Mucosa of rectum (tissue), 2 donors: ENCODE data around the gene GALNT1.

Experiments used
- H3K27ac ChIP-seq, 2 donors: one replicate each; pipeline ENCODE4 v1.7.0; 2013; ENCODE audit warnings: inconsistent platforms in 2 of 2, low read depth in 2 of 2, low read length in 2 of 2
- H3K27me3 ChIP-seq, 2 donors: one replicate each; pipeline ENCODE4 v1.7.0; 2013; ENCODE audit warnings: low read length in 2 of 2; ENCODE audit not compliant: control insufficient read depth in 2 of 2, insufficient read depth in 2 of 2
- H3K36me3 ChIP-seq, 2 donors: one replicate each; pipeline ENCODE4 v1.7.0; 2013; ENCODE audit warnings: low read length in 2 of 2; ENCODE audit not compliant: control insufficient read depth in 2 of 2, insufficient read depth in 2 of 2
- H3K4me1 ChIP-seq, 2 donors: one replicate each; pipeline ENCODE4 v1.7.0; 2013; ENCODE audit warnings: low read length in 2 of 2, mild to moderate bottlenecking in 1 of 2; ENCODE audit not compliant: control insufficient read depth in 2 of 2, insufficient read depth in 2 of 2
- H3K4me3 ChIP-seq, 2 donors: one replicate each; pipeline ENCODE4 v1.7.0; 2013; ENCODE audit warnings: low read length in 2 of 2
- H3K9ac ChIP-seq, 2 donors: one replicate each; pipeline ENCODE4 v1.7.0; 2013; ENCODE audit warnings: low read length in 2 of 2, low read depth in 1 of 2, mild to moderate bottlenecking in 1 of 2
- H3K9me3 ChIP-seq, 2 donors: one replicate each; pipeline ENCODE4 v1.7.0; 2013; ENCODE audit warnings: low read length in 2 of 2; ENCODE audit not compliant: control insufficient read depth in 2 of 2
- donor health status: healthy.
- donor health status: Normal muscosa, but diverticular disease.

GALNT1 gene

GRCh38 chr18:35581898-35582641 lies 530 bp downstream of the GALNT1 start:
- Histone ChIP-seq H3K9ac (peak overlapping the region; percentile 63 to 81), H3K27me3 (no peaks in the 10 kb centered on the region)

GRCh38 chr18:35582899-35583558 lies 1.5 kb downstream of the GALNT1 start:
- Histone ChIP-seq H3K9ac (no peak overlapping the region), H3K36me3 (peaks cover 0 to 2% of the 10 kb centered on the region in 2 donors), H3K4me1 (peaks cover 19 to 22% of the 10 kb centered on the region in 2 donors), H3K27me3 (no peaks in the 10 kb centered on the region), H3K27ac (no peak overlapping the region), H3K9me3 (no peaks in the 10 kb centered on the region), H3K4me3 (peak overlapping the region; percentile 72 to 75)

More at GRCh38 chr18:35581898-35582641, 530 bp downstream of the GALNT1 start:
- peaks cover 0 to 2% of the 10 kb centered on the region in 2 donors for H3K36me3 ChIP-seq
- peak overlapping the region; percentile 72 to 75 for H3K4me3 ChIP-seq
- H3K9me3 ChIP-seq = no peaks in the 10 kb centered on the region
- H3K27ac ChIP-seq = peak overlapping the region; percentile 26 to 61
- peaks cover 19 to 22% of the 10 kb centered on the region in 2 donors for H3K4me1 ChIP-seq

DNA sequence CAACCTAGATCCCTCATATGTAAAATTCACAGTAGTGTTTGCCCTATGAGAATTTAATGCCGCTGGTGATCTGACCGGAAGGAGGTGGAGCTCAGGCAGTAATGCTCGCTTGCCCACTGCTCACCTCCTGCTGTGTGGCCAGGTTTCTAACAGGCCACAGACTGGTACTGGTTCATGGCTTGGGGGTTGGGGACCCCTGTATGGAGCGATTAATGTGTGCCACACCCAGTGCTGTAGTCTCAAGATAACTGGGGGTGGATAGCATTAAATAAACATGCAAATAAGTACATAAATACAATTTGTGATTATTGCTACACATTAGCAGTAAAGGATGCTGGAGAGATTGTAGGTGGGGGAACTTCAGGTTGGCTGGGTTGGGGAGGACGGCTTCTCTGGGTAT lies 3.2 kb downstream of the GALNT1 start:
- H3K27me3 ChIP-seq = no peaks in the 10 kb centered on the region
- H3K4me1 ChIP-seq = peaks cover 12 to 16% of the 10 kb centered on the region in 2 donors
- H3K9ac ChIP-seq = no peak overlapping the region
- H3K9me3 ChIP-seq = no peaks in the 10 kb centered on the region
- H3K36me3 ChIP-seq = peaks cover 0 to 2% of the 10 kb centered on the region in 2 donors
- no peak overlapping the region for H3K27ac ChIP-seq
- H3K4me3 ChIP-seq = no peak overlapping the region

DNA sequence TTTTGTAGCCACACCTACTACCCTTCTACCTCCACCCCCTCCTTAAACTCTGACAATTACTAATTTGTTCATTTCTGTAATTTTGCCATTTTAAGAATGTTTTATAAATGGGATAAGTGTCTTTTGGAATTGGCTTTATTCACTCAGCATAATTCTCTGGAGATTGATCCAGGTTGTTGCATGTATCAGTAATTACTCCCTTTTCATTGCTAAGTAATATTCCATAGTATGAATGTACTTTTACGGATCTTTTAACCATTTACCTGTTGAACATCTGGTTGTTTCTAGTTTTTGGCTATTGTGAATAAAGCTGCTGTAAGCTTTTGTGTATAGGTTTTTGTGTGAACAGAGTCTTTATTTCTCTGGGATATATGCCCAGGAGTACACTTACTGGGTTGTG lies 4.1 kb downstream of the GALNT1 start:
- H3K4me1 ChIP-seq = peaks cover 12 to 13% of the 10 kb centered on the region in 2 donors
- no peaks in the 10 kb centered on the region for H3K9me3 ChIP-seq
- H3K4me3 ChIP-seq = no peak overlapping the region
- peaks cover 0 to 2% of the 10 kb centered on the region in 2 donors for H3K36me3 ChIP-seq
- H3K9ac ChIP-seq = no peak overlapping the region
- H3K27me3 ChIP-seq = no peaks in the 10 kb centered on the region
- H3K27ac ChIP-seq = no peak overlapping the region

DNA sequence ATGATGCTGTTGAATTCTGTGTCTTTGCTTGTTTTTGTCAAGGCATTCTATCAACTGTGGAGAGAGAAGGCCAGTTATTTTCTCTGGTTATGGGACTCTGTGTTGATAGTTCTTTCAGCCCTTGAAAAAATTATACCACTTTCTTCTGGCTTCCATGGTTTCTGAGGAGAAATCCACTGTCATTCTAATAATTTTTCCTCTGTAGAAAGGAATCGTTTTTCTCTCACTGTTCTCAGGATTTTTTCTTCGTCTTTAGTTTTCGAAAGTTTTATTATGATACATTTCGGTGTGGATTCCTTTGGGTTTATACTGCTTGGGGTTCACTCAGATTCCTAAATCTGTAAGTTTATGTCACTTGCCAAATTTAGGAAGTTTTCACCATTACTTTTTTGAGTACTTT lies 6.6 kb downstream of the GALNT1 start:
- Histone ChIP-seq H3K36me3 (peaks cover 0 to 2% of the 10 kb centered on the region in 2 donors), H3K27ac (no peak overlapping the region), H3K27me3 (no peaks in the 10 kb centered on the region), H3K9ac (no peak overlapping the region), H3K4me1 (peaks cover under 1 to 2% of the 10 kb centered on the region in 2 donors), H3K9me3 (no peaks in the 10 kb centered on the region), H3K4me3 (no peak overlapping the region)

DNA sequence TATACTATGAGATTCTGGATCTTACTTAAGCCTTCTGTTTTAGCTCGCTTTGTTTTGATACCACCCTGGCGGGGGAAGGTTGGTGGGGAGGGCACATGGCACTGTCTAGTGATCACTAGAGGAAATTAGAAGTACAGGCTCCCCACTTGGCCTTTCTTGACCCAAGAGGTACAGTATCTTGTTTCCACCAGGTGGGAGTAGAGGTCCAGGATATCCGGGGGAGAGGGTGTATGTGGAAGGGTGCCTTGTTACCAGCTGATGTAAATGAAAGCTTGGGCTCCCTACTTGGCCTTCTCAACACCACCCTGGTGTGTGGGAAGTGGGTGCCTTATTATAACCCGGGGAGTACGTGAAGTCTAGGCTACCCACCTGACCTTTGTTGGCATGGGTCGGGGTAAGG lies 7.5 kb downstream of the GALNT1 start:
- H3K9me3 ChIP-seq = no peaks in the 10 kb centered on the region
- H3K27ac ChIP-seq = no peak overlapping the region
- no peak overlapping the region for H3K9ac ChIP-seq
- no peaks in the 10 kb centered on the region for H3K27me3 ChIP-seq
- no peak overlapping the region for H3K4me3 ChIP-seq
- peaks cover 0 to 2% of the 10 kb centered on the region in 2 donors for H3K36me3 ChIP-seq
- no peaks in the 10 kb centered on the region for H3K4me1 ChIP-seq

- no peak overlapping the region for H3K4me3 ChIP-seq
- H3K27ac ChIP-seq = no peak overlapping the region
- no peaks in the 10 kb centered on the region for H3K4me1 ChIP-seq
- no peaks in the 10 kb centered on the region for H3K27me3 ChIP-seq
- H3K36me3 ChIP-seq = no peaks in the 10 kb centered on the region
- H3K9me3 ChIP-seq = no peaks in the 10 kb centered on the region
- H3K9ac ChIP-seq = no peak overlapping the region
Observed at GRCh38 chr18:35589546-35589945, 8.0 kb downstream of the GALNT1 start.

GRCh38 chr18:35590935-35591334 lies 9.4 kb downstream of the GALNT1 start:
- no peaks in the 10 kb centered on the region for H3K36me3 ChIP-seq
- no peak overlapping the region for H3K27ac ChIP-seq
- H3K4me1 ChIP-seq = no peaks in the 10 kb centered on the region
- H3K27me3 ChIP-seq = no peaks in the 10 kb centered on the region
- no peak overlapping the region for H3K9ac ChIP-seq
- no peaks in the 10 kb centered on the region for H3K9me3 ChIP-seq
- no peak overlapping the region for H3K4me3 ChIP-seq

DNA sequence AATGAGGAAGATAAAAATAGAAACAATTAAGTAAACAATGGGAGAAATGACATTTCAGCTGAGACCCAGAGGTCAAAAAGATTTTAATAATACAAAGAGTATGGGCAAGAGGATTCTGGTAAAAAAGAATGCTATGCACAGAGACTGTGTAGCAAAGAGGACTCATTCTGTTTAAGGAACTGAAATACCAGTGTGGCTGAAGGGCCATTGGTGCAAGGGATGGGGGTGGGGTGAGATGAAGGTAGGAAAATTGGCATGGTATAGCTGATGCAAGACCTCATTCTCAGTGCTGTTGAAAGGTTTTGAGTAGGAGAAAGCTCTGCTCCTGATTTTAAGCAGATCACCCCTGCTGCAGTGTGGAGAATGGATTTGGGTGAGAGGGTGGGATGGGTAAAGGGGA lies 10.8 kb downstream of the GALNT1 start:
- no peak overlapping the region for H3K27ac ChIP-seq
- H3K9me3 ChIP-seq = no peaks in the 10 kb centered on the region

DNA sequence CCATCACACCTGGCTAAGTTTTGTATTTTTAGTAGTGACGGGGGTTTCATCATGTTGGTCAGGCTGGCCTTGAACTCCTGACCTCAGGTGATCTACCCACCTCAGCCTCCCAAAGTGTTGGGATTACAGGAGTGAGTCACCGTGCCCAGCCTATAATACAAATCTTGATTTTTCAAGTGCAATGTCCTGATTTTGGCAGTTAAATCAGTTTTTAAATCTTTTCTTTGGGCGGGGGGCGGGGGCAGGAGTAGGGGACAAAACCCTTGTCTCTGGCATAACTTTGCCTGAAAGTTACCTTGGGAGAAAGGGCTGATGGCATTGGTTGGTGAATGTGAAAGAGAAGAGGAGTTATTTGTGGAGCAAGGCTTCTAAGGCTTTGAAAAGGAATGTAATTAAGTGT lies 12.3 kb downstream of the GALNT1 start:
- no peak overlapping the region for H3K27ac ChIP-seq
- H3K4me3 ChIP-seq = no peak overlapping the region
- H3K9me3 ChIP-seq = no peaks in the 10 kb centered on the region

More for the DNA sequence above, 10.8 kb downstream of the GALNT1 start:
- Histone ChIP-seq H3K27me3 (no peaks in the 10 kb centered on the region), H3K9ac (no peak overlapping the region), H3K4me1 (no peaks in the 10 kb centered on the region), H3K4me3 (no peak overlapping the region), H3K36me3 (no peaks in the 10 kb centered on the region)

More for the DNA sequence above, 12.3 kb downstream of the GALNT1 start:
- Histone ChIP-seq H3K36me3 (no peaks in the 10 kb centered on the region), H3K4me1 (no peaks in the 10 kb centered on the region), H3K9ac (no peak overlapping the region), H3K27me3 (no peaks in the 10 kb centered on the region)
